HCT116 (cell line): ENCODE data around the gene RABGGTA. TPM values are rescaled to one million over a fixed set of nuclear protein-coding genes. Genes with fewer than 3 reads are reported as not detected.

ENCODE experiments used
- ATAC-seq: fragments of 200-7000 bp; cut with Tn5 transposase; 2 replicates; pipeline ENCODE4 v1.9.1; 2020; ENCODE audit warnings: mild to moderate bottlenecking, moderate library complexity
- BruUV-seq: library from RNA; stranded (reverse); fragments of 400-500 nt; replicated peaks from 2 replicates; lab custom pipeline; 2021; lab: Mats Ljungman, UMichigan
- CTCF ChIA-PET: fragments of 300-600 bp; sonication (Branson Sonifier 250); formaldehyde crosslinking; loops from one replicate; lab custom pipeline; 2021; ENCODE audit warnings: antibody characterized with exemption; lab: Charles Lee
- POLR2A ChIA-PET: fragments of 300-600, 350-600 bp; sonication (Branson Sonifier 250); formaldehyde crosslinking; loops from one replicate; lab custom pipeline; 2021; ENCODE audit warnings: antibody characterized with exemption; lab: Charles Lee
- RAD21 ChIA-PET, 2 experiments: fragments of 300-600 bp; sonication (Branson Sonifier 250); formaldehyde crosslinking; loops; one replicate each; lab custom pipeline; 2023; ENCODE audit warnings: low total read pairs in 2 of 2; ENCODE audit not compliant: uncharacterized antibody in 2 of 2, unreplicated experiment in 2 of 2, low non-redundant PET in 1 of 2; lab: Charles Lee
- DNase-seq: peaks from one replicate; pipeline ENCODE4 v3.0.0-alpha.2; 2010; ENCODE audit warnings: low read depth, low spot score
- H2AFZ ChIP-seq: fragments of 200-600 bp; shearing (Covaris generic), sonication (generic); 2 replicates; pipeline ENCODE4 v1.6.1; 2017; ENCODE audit warnings: low read depth, mixed run types, mixed read lengths, antibody characterized with exemption, low read length; ENCODE audit not compliant: poor library complexity, severe bottlenecking
- H3K27ac ChIP-seq: 2 replicates; pipeline ENCODE4 v1.5.1; 2012; ENCODE audit warnings: low read depth, low read length
- H3K27me3 ChIP-seq: fragments of 200-600 bp; sonication (generic); 2 replicates; pipeline ENCODE4 v1.6.1; 2016; ENCODE audit warnings: mixed run types, low read length, mixed read lengths; ENCODE audit not compliant: insufficient read depth
- H3K36me3 ChIP-seq, 2 experiments: fragments of 200-500 bp in 1 of 2; fragments of 200-600 bp in 1 of 2; sonication (Bioruptor generic) in 1 of 2; sonication (generic) in 1 of 2; 2 replicates each; pipeline versions ENCODE4 v1.5.1 to v1.6.1; 2014 to 2016; ENCODE audit warnings: low read length in 2 of 2, inconsistent platforms in 1 of 2, mixed read lengths in 1 of 2, mixed run types in 1 of 2; ENCODE audit not compliant: insufficient read depth in 2 of 2, control insufficient read depth in 1 of 2
- H3K4me1 ChIP-seq, 2 experiments: fragments of 200-600 bp in 1 of 2; sonication (generic) in 1 of 2; 2 replicates each; pipeline versions ENCODE4 v1.5.1 to v1.6.1; 2012 to 2017; ENCODE audit warnings: low read length in 2 of 2, inconsistent platforms in 1 of 2, mild to moderate bottlenecking in 1 of 2, mixed read lengths in 1 of 2, mixed run types in 1 of 2, moderate library complexity in 1 of 2; ENCODE audit not compliant: insufficient read depth in 2 of 2, control insufficient read depth in 1 of 2
- H3K4me2 ChIP-seq: fragments of 200-600 bp; sonication (generic); 2 replicates; pipeline ENCODE4 v1.6.1; 2017; ENCODE audit warnings: mixed run types, low read length, mixed read lengths
- H3K4me3 ChIP-seq, 2 experiments: fragments of 200-600 bp in 1 of 2; sonication (generic) in 1 of 2; replicated peaks in 1 of 2; 2 replicates each; pipeline ENCODE4 v1.5.1; 2011 to 2016; ENCODE audit warnings: low read length in 2 of 2, control low read depth in 1 of 2, low read depth in 1 of 2, mild to moderate bottlenecking in 1 of 2, mixed read lengths in 1 of 2, mixed run types in 1 of 2
- H3K79me2 ChIP-seq: fragments of 200-600 bp; sonication (generic); 2 replicates; pipeline ENCODE4 v1.6.1; 2017; ENCODE audit warnings: mild to moderate bottlenecking, mixed run types, low read length, moderate library complexity, mixed read lengths; ENCODE audit not compliant: insufficient read depth
- H3K9ac ChIP-seq: fragments of 200-600 bp; sonication (generic); 2 replicates; pipeline ENCODE4 v1.6.1; 2016; ENCODE audit warnings: low read length, mixed read lengths
- H3K9me2 ChIP-seq: fragments of 200-600 bp; sonication (generic), shearing (Covaris generic); 2 replicates; pipeline ENCODE4 v1.6.1; 2017; ENCODE audit warnings: mixed run types, mild to moderate bottlenecking, moderate library complexity; ENCODE audit not compliant: insufficient read depth
- H3K9me3 ChIP-seq, 2 experiments: fragments of 200-500 bp in 1 of 2; fragments of 200-600 bp in 1 of 2; sonication (Bioruptor generic) in 1 of 2; sonication (generic) in 1 of 2; 2 replicates each; pipeline ENCODE4 v1.6.1; 2014 to 2017; ENCODE audit warnings: low read length in 2 of 2, mixed read lengths in 2 of 2, inconsistent platforms in 1 of 2, low read depth in 1 of 2, mild to moderate bottlenecking in 1 of 2, mixed run types in 1 of 2, moderate library complexity in 1 of 2; ENCODE audit not compliant: control insufficient read depth in 1 of 2, insufficient read depth in 1 of 2
- H4K20me1 ChIP-seq: fragments of 200-600 bp; sonication (generic), shearing (Covaris generic); 2 replicates; pipeline ENCODE4 v1.6.1; 2017; ENCODE audit warnings: mixed run types, mild to moderate bottlenecking, moderate library complexity; ENCODE audit not compliant: insufficient read depth
- CEBPB ChIP-seq: IDR thresholded peaks from 2 replicates; pipeline ENCODE4 v1.6.1; 2012; ENCODE audit warnings: low read depth
- EGR1 ChIP-seq: IDR thresholded peaks from 2 replicates; pipeline ENCODE4 v1.6.1; 2012; ENCODE audit warnings: low read depth
- ELF1 ChIP-seq: IDR thresholded peaks from 2 replicates; pipeline ENCODE4 v1.6.1; 2012; ENCODE audit warnings: low read depth, borderline replicate concordance
- EZH2 ChIP-seq: fragments of 200-600 bp; sonication (generic); IDR thresholded peaks from 2 replicates; pipeline ENCODE4 v1.6.1; 2017; ENCODE audit warnings: antibody characterized with exemption, mixed run types
- EZH2phosphoT487 ChIP-seq: fragments of 200-600 bp; IDR thresholded peaks from 2 replicates; pipeline ENCODE4 v1.6.1; 2018; ENCODE audit warnings: antibody characterized with exemption, borderline replicate concordance
- FOSL1 ChIP-seq: IDR thresholded peaks from 2 replicates; pipeline ENCODE4 v1.6.1; 2012; ENCODE audit warnings: low read depth
- JUND ChIP-seq: IDR thresholded peaks from 2 replicates; pipeline ENCODE4 v1.6.1; 2012
- POLR2A ChIP-seq: IDR thresholded peaks from 2 replicates; pipeline ENCODE4 v1.7.0; 2011; ENCODE audit warnings: borderline replicate concordance; ENCODE audit not compliant: insufficient read depth, insufficient read length; ENCODE audit errors: extremely low read depth
- POLR2AphosphoS5 ChIP-seq: IDR thresholded peaks from 2 replicates; pipeline ENCODE4 v1.6.1; 2011; ENCODE audit warnings: mild to moderate bottlenecking, low read depth, low read length, moderate library complexity
- RAD21 ChIP-seq: IDR thresholded peaks from 2 replicates; pipeline ENCODE4 v1.6.1; 2012; ENCODE audit warnings: low read depth, mild to moderate bottlenecking
- SIN3A ChIP-seq: IDR thresholded peaks from 2 replicates; pipeline ENCODE4 v1.6.1; 2012; ENCODE audit warnings: low read depth
- SP1 ChIP-seq: IDR thresholded peaks from 2 replicates; pipeline ENCODE4 v1.6.1; 2012; ENCODE audit warnings: low read depth
- TCF7L2 ChIP-seq: IDR thresholded peaks from 2 replicates; pipeline ENCODE4 v1.7.0; 2011; ENCODE audit warnings: borderline replicate concordance, inconsistent platforms; ENCODE audit not compliant: insufficient read depth, insufficient read length; ENCODE audit errors: extremely low read depth
- YY1 ChIP-seq: IDR thresholded peaks from 2 replicates; pipeline ENCODE4 v1.6.1; 2011; ENCODE audit warnings: low read length, low read depth, moderate library complexity, mild to moderate bottlenecking; ENCODE audit not compliant: insufficient replicate concordance; ENCODE audit errors: extremely low read depth
- ZNF274 ChIP-seq: fragments of 200-500 bp; sonication (Bioruptor generic); IDR thresholded peaks from 2 replicates; pipeline ENCODE4 v1.6.1; 2014; ENCODE audit warnings: mild to moderate bottlenecking, low read depth, low read length, inconsistent platforms
- intact Hi-C: fragments of 100-400 bp; cut with micrococcal nuclease; formaldehyde crosslinking; loops from 2 replicates; pipeline ENCODE4 v1.10.0; 2022
- total RNA-seq: library from RNA; stranded (reverse); gene quantifications from one replicate; pipeline ENCODE4 v1.2.1, GENCODE V29; 2021; ENCODE audit not compliant: unreplicated experiment
- TF ChIP-seq, protein P1 (sequence below): IDR thresholded peaks from 2 replicates; pipeline ENCODE4 v1.6.1; 2012
- TF ChIP-seq, protein P2 (sequence below), 3 experiments: fragments of 200-600 bp in 1 of 3; sonication (generic) in 1 of 3; IDR thresholded peaks in 2 of 3; conservative IDR thresholded peaks in 1 of 3; 2 replicates each; pipeline ENCODE4 v1.5.1; 2012 to 2017; ENCODE audit warnings: low read depth in 2 of 3, low read length in 2 of 3, antibody characterized with exemption in 1 of 3, borderline replicate concordance in 1 of 3, control low read depth in 1 of 3, mild to moderate bottlenecking in 1 of 3, mixed read lengths in 1 of 3, mixed run types in 1 of 3, moderate library complexity in 1 of 3; ENCODE audit not compliant: insufficient read depth in 1 of 3
- TF ChIP-seq, protein P3 (sequence below): IDR thresholded peaks from 2 replicates; pipeline ENCODE4 v1.6.1; 2012; ENCODE audit warnings: low read depth
- TF ChIP-seq, protein P4 (sequence below): IDR thresholded peaks from 2 replicates; pipeline ENCODE4 v1.6.1; 2011; ENCODE audit warnings: mild to moderate bottlenecking, low read length, moderate library complexity; ENCODE audit not compliant: insufficient replicate concordance; ENCODE audit errors: extremely low read depth

The RABGGTA gene
- total RNA-seq, 1 experiment from 2014 or later: 40.8 TPM

DNA sequence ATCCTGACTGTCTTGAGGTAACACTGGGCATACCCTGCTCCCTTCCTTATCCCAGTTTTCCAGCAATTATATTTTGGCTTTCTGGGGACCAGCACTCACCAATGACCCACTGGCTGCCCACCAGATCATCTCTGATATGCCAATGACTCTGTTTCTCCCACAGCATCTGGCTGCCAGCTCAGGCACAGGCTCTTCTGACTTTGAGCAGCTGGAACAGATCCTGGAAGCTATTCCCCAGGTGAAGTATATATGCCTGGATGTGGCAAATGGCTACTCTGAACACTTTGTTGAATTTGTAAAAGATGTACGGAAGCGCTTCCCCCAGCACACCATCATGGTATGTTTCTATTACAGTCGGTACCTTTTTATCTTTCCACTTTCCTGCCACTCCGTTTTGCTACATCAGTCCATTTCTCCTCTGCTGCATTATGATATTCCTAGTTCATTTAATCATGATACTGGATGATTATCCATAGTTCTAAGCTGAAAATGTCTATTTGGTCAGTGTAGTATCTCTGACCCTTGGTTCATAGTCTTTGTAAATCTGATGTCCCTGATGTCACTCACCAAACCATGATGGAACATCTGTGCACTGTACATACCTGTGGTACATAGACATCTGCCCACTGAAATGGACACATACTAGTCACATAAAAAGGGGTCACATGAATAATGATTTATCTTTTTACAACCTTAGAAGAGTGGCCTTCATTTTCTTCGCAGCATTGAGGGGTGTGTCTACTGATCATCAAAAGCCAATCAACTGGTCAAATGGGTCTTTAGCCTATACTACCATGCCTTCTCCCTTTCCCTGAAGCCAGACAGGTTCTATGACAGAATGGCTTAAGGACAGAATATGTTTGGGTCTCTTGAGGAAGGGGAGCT, 35.4 kb downstream of the RABGGTA start:
- Histone ChIP-seq H3K27me3 (no peaks in the 10 kb centered on the region), H3K4me1 (peaks cover 9 to 28% of the 10 kb centered on the region in 2 experiments), H3K9ac (no peak overlapping the region), H3K36me3 (peaks cover 45 to 58% of the 10 kb centered on the region in 2 experiments; a peak in 3 of 4 replicates), H3K79me2 (peaks cover 55% of the 10 kb centered on the region), H3K27ac (no peak overlapping the region), H4K20me1 (no peaks in the 10 kb centered on the region), H3K4me2 (no peak overlapping the region), H3K9me3 (no peaks in the 10 kb centered on the region), H3K9me2 (no peaks in the 10 kb centered on the region), H3K4me3 (no peak overlapping the region), H2AFZ (no peak overlapping the region)
- no peak for TF ChIP-seq EZH2
- TF ChIP-seq ELF1: no peak
- no peak for TF ChIP-seq CEBPB
- TF ChIP-seq SP1: no peak
- TF ChIP-seq ZNF274: no peak
- TF ChIP-seq JUND: no peak
- no peak for TF ChIP-seq TCF7L2
- no peak for TF ChIP-seq EGR1
- TF ChIP-seq RAD21: no peak
- TF ChIP-seq POLR2A: no peak
- TF ChIP-seq POLR2AphosphoS5: no peak
- TF ChIP-seq, protein P1, sequence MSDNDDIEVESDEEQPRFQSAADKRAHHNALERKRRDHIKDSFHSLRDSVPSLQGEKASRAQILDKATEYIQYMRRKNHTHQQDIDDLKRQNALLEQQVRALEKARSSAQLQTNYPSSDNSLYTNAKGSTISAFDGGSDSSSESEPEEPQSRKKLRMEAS: no peak
- no peak for TF ChIP-seq SIN3A
- no peak for TF ChIP-seq YY1
- TF ChIP-seq, protein P2, sequence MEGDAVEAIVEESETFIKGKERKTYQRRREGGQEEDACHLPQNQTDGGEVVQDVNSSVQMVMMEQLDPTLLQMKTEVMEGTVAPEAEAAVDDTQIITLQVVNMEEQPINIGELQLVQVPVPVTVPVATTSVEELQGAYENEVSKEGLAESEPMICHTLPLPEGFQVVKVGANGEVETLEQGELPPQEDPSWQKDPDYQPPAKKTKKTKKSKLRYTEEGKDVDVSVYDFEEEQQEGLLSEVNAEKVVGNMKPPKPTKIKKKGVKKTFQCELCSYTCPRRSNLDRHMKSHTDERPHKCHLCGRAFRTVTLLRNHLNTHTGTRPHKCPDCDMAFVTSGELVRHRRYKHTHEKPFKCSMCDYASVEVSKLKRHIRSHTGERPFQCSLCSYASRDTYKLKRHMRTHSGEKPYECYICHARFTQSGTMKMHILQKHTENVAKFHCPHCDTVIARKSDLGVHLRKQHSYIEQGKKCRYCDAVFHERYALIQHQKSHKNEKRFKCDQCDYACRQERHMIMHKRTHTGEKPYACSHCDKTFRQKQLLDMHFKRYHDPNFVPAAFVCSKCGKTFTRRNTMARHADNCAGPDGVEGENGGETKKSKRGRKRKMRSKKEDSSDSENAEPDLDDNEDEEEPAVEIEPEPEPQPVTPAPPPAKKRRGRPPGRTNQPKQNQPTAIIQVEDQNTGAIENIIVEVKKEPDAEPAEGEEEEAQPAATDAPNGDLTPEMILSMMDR (IDR thresholded peaks at IDR 0.05 in 2 of 3, conservative IDR thresholded peaks at IDR 0.05 in 1 of 3; ENCODE audit: borderline replicate concordance in 1 of 3, insufficient read depth in 1 of 3, low read depth in 2 of 3, low read length in 2 of 3): no peak
- TF ChIP-seq, protein P3, sequence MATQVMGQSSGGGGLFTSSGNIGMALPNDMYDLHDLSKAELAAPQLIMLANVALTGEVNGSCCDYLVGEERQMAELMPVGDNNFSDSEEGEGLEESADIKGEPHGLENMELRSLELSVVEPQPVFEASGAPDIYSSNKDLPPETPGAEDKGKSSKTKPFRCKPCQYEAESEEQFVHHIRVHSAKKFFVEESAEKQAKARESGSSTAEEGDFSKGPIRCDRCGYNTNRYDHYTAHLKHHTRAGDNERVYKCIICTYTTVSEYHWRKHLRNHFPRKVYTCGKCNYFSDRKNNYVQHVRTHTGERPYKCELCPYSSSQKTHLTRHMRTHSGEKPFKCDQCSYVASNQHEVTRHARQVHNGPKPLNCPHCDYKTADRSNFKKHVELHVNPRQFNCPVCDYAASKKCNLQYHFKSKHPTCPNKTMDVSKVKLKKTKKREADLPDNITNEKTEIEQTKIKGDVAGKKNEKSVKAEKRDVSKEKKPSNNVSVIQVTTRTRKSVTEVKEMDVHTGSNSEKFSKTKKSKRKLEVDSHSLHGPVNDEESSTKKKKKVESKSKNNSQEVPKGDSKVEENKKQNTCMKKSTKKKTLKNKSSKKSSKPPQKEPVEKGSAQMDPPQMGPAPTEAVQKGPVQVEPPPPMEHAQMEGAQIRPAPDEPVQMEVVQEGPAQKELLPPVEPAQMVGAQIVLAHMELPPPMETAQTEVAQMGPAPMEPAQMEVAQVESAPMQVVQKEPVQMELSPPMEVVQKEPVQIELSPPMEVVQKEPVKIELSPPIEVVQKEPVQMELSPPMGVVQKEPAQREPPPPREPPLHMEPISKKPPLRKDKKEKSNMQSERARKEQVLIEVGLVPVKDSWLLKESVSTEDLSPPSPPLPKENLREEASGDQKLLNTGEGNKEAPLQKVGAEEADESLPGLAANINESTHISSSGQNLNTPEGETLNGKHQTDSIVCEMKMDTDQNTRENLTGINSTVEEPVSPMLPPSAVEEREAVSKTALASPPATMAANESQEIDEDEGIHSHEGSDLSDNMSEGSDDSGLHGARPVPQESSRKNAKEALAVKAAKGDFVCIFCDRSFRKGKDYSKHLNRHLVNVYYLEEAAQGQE: no peak
- no peak for TF ChIP-seq EZH2phosphoT487
- TF ChIP-seq, protein P4, sequence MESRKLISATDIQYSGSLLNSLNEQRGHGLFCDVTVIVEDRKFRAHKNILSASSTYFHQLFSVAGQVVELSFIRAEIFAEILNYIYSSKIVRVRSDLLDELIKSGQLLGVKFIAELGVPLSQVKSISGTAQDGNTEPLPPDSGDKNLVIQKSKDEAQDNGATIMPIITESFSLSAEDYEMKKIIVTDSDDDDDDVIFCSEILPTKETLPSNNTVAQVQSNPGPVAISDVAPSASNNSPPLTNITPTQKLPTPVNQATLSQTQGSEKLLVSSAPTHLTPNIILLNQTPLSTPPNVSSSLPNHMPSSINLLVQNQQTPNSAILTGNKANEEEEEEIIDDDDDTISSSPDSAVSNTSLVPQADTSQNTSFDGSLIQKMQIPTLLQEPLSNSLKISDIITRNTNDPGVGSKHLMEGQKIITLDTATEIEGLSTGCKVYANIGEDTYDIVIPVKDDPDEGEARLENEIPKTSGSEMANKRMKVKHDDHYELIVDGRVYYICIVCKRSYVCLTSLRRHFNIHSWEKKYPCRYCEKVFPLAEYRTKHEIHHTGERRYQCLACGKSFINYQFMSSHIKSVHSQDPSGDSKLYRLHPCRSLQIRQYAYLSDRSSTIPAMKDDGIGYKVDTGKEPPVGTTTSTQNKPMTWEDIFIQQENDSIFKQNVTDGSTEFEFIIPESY: no peak
- no peak for TF ChIP-seq FOSL1
- no peak for DNase-seq
- ChIA-PET CTCF (interaction anchor here (1.0 kb wide), 1 partner anchor 127 kb away, joined by 3 read pairs; no protein-coding TSS in a partner anchor), POLR2A (no interaction called here), RAD21 (no interaction called here)
- no peak for ATAC-seq
- intact Hi-C loops: no loop called here
- BruUV-seq: no TSS peak
